Camera-type eye (tissue), 1 donor: ENCODE data around the gene MAX. TPM values are rescaled to one million over a fixed set of nuclear protein-coding genes. Genes with fewer than 3 reads are reported as not detected.

Experiments used
- total RNA-seq: library from RNA; depleted of rRNA; stranded (reverse); fragments of >200 nt; gene quantifications from one replicate; pipeline ENCODE4 v1.2.3, GENCODE V29; 2014

Gene MAX, protein sequence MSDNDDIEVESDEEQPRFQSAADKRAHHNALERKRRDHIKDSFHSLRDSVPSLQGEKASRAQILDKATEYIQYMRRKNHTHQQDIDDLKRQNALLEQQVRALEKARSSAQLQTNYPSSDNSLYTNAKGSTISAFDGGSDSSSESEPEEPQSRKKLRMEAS
- 55.3 TPM for total RNA-seq

DNA sequence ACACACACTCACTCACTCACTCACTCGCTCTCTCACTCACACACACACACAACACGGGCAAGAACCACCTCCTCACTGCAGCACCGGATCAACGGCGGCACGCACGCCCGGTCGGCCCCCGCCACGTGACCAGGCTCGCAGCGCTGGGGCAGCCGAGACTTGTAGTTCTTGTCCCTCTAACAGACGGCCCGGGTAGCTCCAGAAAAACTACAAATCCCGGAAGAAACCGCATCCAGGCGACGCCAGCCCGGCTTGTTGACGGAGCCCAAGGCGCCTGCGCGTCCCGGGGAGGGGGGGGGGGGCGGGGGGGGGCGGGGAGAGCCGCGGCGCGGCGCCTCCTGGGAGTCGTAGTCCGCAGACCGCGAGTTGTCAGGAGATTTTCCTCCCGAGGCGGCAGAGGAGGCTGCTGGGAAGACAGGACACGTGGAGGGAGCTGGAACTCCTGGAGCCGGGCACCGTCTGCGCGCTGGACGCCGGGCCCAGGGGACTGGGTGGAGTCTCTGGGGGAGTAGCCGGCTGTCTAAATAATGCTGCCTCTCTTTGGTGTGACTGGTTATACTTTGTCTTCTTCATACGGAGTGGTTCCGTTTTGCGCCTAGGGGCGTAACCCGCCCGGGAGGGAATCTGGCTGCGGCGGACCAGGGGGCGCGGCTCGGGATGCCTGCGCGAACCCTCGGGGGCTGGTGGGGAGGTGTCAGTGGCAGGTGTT is at the start of gene MAX:
Gene MAX (minus strand): TSS at position 77 of the 709 bp plus-strand sequence. CDS start 178 bp downstream, outside the sequence.

Other genes with a start within 250 kb of the MAX start
- 25.2 TPM for gene SPTB, start 222.6 kb downstream of the MAX start, total RNA-seq
- gene CHURC1, start 188.1 kb downstream of the MAX start, total RNA-seq, result 89.7 TPM
- 1.5 TPM for gene GPX2, start 159.8 kb downstream of the MAX start, total RNA-seq
- gene RAB15, start 130.2 kb downstream of the MAX start, total RNA-seq, result 9.0 TPM
- gene FNTB, start 115.6 kb downstream of the MAX start, total RNA-seq, result 14.3 TPM